HG03103 (cell line): ENCODE results near the gene EFTUD2.
"Not testable (repeated sequence)": the region's sequence is repeated elsewhere in the genome, so short reads cannot be mapped to it uniquely, and the experiment has no call there.

Source experiments
- ATAC-seq: cut with Tn5 transposase; IDR thresholded peaks from one replicate; pipeline ENCODE4 v1.9.1; 2021; ENCODE audit warnings: low read depth; ENCODE audit not compliant: unreplicated experiment

The EFTUD2 gene

GRCh38 chr17:44825236-44825635 lies 74.0 kb downstream of the EFTUD2 start:
- not testable (repeated sequence) for ATAC-seq

GRCh38 chr17:44820631-44821212 lies 78.5 kb downstream of the EFTUD2 start:
- ATAC-seq: no peak

- not testable (repeated sequence) for ATAC-seq
Measured at GRCh38 chr17:44818508-44818907, 80.7 kb downstream of the EFTUD2 start.

GRCh38 chr17:44812263-44812662 lies 87.0 kb downstream of the EFTUD2 start:
- ATAC-seq: no peak

- not testable (repeated sequence) for ATAC-seq
Measured at GRCh38 chr17:44808656-44809388, 90.4 kb downstream of the EFTUD2 start.

- ATAC-seq: no peak
Measured at GRCh38 chr17:44808156-44808555, 91.1 kb downstream of the EFTUD2 start.

GRCh38 chr17:44807817-44808155 lies 91.5 kb downstream of the EFTUD2 start:
- no peak for ATAC-seq

GRCh38 chr17:44807093-44807816 lies 92.0 kb downstream of the EFTUD2 start:
- ATAC-seq: no peak

GRCh38 chr17:44804302-44805089 lies 94.7 kb downstream of the EFTUD2 start:
- no peak for ATAC-seq

GRCh38 chr17:44801880-44802279 lies 97.4 kb downstream of the EFTUD2 start:
- no peak for ATAC-seq
